Endodermal cell (in vitro differentiated cells): Measurements from ENCODE around the gene CAV1. TPM values are rescaled to one million over a fixed set of nuclear protein-coding genes. Genes with fewer than 3 reads are reported as not detected.

Experiments used
- DNase-seq: peaks from one replicate; pipeline ENCODE4 v3.0.0-alpha.2; 2017
- H3K27ac ChIP-seq: 2 replicates; pipeline ENCODE4 v1.5.1; 2013; ENCODE audit warnings: mild to moderate bottlenecking, low read depth, low read length, moderate library complexity
- H3K27me3 ChIP-seq: 2 replicates; pipeline ENCODE4 v1.6.1; 2013; ENCODE audit warnings: mild to moderate bottlenecking, low read length, moderate library complexity; ENCODE audit not compliant: insufficient read depth, control insufficient read depth, poor library complexity, severe bottlenecking
- H3K36me3 ChIP-seq: 2 replicates; pipeline ENCODE4 v1.7.0; 2013; ENCODE audit warnings: mild to moderate bottlenecking, low read length, moderate library complexity; ENCODE audit not compliant: control insufficient read depth, insufficient read depth
- H3K4me1 ChIP-seq: one replicate; pipeline ENCODE4 v1.7.0; 2013; ENCODE audit warnings: low read length; ENCODE audit not compliant: control insufficient read depth, insufficient read depth
- H3K4me3 ChIP-seq: 2 replicates; pipeline ENCODE4 v1.5.1; 2013; ENCODE audit warnings: mild to moderate bottlenecking, low read length, moderate library complexity
- H3K9ac ChIP-seq: 2 replicates; pipeline ENCODE4 v1.6.1; 2013; ENCODE audit warnings: mild to moderate bottlenecking, low read length, moderate library complexity; ENCODE audit not compliant: poor library complexity, severe bottlenecking; ENCODE audit errors: extremely low read depth
- H3K9me3 ChIP-seq: 2 replicates; pipeline ENCODE4 v1.6.1; 2013; ENCODE audit warnings: mild to moderate bottlenecking, low read length, moderate library complexity; ENCODE audit not compliant: control insufficient read depth
- H3K27ac Mint-ChIP-seq: 2 replicates; pipeline ENCODE4 v1.8.0; 2020; ENCODE audit warnings: mixed read lengths
- H3K27me3 Mint-ChIP-seq: 2 replicates; pipeline ENCODE4 v1.8.0; 2021; ENCODE audit warnings: mild to moderate bottlenecking, mixed read lengths; ENCODE audit not compliant: insufficient read depth
- H3K36me3 Mint-ChIP-seq: 2 replicates; pipeline ENCODE4 v1.8.0; 2020; ENCODE audit warnings: low read depth, mixed read lengths
- H3K4me1 Mint-ChIP-seq: 2 replicates; pipeline ENCODE4 v1.8.0; 2020; ENCODE audit warnings: mixed read lengths
- H3K4me3 Mint-ChIP-seq: 2 replicates; pipeline ENCODE4 v1.8.0; 2020; ENCODE audit warnings: mild to moderate bottlenecking, moderate library complexity, mixed read lengths
- H3K9me3 Mint-ChIP-seq: 2 replicates; pipeline ENCODE4 v1.8.0; 2020; ENCODE audit warnings: mild to moderate bottlenecking, mixed read lengths
- WGBS, 2 experiments: methylation state at CpG; one replicate each; pipeline versions ENCODE4 v1.1.5 to v1.1.7; 2013; ENCODE audit warnings: missing lambda C conversion rate in 2 of 2, mixed read lengths in 1 of 2; ENCODE audit not compliant: insufficient coverage in 1 of 2, insufficient read length in 1 of 2; 5-methylcytosine and 5-hydroxymethylcytosine counted together
- total RNA-seq, 2 donors: library from RNA; stranded (reverse); fragmentation: NEBNext Ultra II Directional in 1 of 2; extraction: Animal tissue kit (Norgen Biotek cat#: 25700) in 1 of 2; gene quantifications; 2 replicates in 1 of 2; 3 replicates in 1 of 2; pipeline ENCODE4 v1.2.1, GENCODE V29; 2021
- TF ChIP-seq, protein P1 (sequence below): fragments of 200-600 bp; sonication (generic); conservative IDR thresholded peaks from 2 replicates; pipeline ENCODE4 v1.5.0; 2021; ENCODE audit warnings: antibody characterized with exemption, mild to moderate bottlenecking

Gene CAV1
- total RNA-seq, 2 donors from 2014 or later: 4.9 to 8.8 TPM

DNA sequence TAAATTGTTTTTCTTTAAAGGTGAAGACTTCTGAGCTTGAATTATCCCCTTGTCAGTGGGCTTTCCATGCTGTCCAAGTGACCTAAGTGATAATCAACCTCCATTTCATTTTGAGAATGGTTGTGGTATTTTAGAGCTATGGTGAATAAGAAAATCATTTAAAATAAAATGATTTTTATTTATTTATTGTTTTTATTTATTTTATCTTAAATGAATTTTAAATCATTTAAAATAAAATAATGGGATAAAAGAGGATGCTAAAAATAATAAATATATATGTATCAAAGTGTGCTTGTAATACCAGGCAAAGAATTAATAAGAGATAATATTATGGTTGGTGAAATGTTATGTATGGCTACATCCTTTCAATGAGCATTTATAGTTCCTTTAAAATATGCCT is 24.5 kb downstream of the CAV1 start:
- Histone ChIP-seq H3K27me3 (no peaks in the 10 kb centered on the region), H3K9ac (no peak overlapping the region), H3K27ac (no peak overlapping the region), H3K4me3 (no peak overlapping the region), H3K9me3 (no peaks in the 10 kb centered on the region), H3K36me3 (no peaks in the 10 kb centered on the region), H3K4me1 (no peaks in the 10 kb centered on the region)
- no peak for DNase-seq
- Mint-ChIP-seq H3K27me3 (no peaks in the 10 kb centered on the region), H3K36me3 (no peaks in the 10 kb centered on the region), H3K4me3 (no peak overlapping the region), H3K9me3 (no peaks in the 10 kb centered on the region), H3K4me1 (no peaks in the 10 kb centered on the region), H3K27ac (no peak overlapping the region)
- TF ChIP-seq, protein P1, sequence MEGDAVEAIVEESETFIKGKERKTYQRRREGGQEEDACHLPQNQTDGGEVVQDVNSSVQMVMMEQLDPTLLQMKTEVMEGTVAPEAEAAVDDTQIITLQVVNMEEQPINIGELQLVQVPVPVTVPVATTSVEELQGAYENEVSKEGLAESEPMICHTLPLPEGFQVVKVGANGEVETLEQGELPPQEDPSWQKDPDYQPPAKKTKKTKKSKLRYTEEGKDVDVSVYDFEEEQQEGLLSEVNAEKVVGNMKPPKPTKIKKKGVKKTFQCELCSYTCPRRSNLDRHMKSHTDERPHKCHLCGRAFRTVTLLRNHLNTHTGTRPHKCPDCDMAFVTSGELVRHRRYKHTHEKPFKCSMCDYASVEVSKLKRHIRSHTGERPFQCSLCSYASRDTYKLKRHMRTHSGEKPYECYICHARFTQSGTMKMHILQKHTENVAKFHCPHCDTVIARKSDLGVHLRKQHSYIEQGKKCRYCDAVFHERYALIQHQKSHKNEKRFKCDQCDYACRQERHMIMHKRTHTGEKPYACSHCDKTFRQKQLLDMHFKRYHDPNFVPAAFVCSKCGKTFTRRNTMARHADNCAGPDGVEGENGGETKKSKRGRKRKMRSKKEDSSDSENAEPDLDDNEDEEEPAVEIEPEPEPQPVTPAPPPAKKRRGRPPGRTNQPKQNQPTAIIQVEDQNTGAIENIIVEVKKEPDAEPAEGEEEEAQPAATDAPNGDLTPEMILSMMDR: no peak

DNA sequence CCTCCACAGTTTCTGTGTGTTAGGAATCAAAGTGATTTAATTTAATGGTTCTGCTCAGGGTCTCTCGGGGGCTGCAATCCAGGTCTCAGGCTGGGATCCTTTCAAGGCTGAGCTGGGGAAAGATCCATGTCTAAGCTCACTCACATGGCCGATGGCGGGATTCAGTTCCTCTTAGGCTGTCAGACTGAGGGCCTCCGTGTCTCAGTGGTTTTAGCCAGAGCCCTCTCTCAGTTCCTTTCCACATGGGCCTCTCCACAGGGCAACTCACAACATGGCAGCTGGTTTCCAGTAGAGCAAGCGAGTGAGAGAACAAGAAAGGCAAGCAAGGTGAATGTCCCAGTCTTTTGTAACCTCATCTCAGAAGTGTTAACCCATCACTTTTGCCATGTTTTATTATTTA is 26.9 kb downstream of the CAV1 start:
- H3K4me1 Mint-ChIP-seq: no peaks in the 10 kb centered on the region
- H3K36me3 Mint-ChIP-seq: no peaks in the 10 kb centered on the region
- Histone ChIP-seq H3K4me3 (no peak overlapping the region), H3K9ac (no peak overlapping the region), H3K9me3 (no peaks in the 10 kb centered on the region), H3K36me3 (no peaks in the 10 kb centered on the region), H3K27ac (no peak overlapping the region), H3K27me3 (no peaks in the 10 kb centered on the region), H3K4me1 (no peaks in the 10 kb centered on the region)
- no peak for DNase-seq
- H3K4me3 Mint-ChIP-seq: no peak overlapping the region
- H3K27me3 Mint-ChIP-seq: no peaks in the 10 kb centered on the region
- WGBS, 2 experiments: 90 to 97% methylated on average over 3 to 5 of the region's 5 CpGs
- no peak overlapping the region for H3K27ac Mint-ChIP-seq
- TF ChIP-seq, protein P1: no peak
- no peaks in the 10 kb centered on the region for H3K9me3 Mint-ChIP-seq

DNA sequence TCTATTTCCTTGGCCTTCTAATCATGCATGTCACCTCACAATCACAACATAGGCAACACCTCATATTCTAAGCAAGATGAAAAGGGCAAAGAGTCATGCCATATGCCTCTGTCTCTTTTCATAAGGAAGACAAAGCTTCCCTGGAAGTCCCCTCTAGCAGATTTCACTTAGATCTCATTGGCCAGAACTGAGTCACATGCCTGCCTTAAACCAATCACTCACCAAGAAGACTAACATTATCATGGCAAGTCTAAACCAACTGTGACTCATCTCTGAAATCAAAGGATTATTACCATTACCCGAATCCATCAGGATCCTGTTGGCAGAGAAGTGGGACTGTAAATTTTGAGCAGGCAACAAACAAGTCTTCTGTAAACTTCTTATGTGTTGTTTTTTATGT is 27.8 kb downstream of the CAV1 start:
- TF ChIP-seq, protein P1: no peak
- Histone ChIP-seq H3K27ac (no peak overlapping the region), H3K4me3 (no peak overlapping the region), H3K9ac (no peak overlapping the region), H3K9me3 (no peaks in the 10 kb centered on the region), H3K27me3 (no peaks in the 10 kb centered on the region), H3K36me3 (no peaks in the 10 kb centered on the region), H3K4me1 (no peaks in the 10 kb centered on the region)
- WGBS, 2 experiments: 92% methylated on average over 1 of the region's 1 CpG; no CpG with 5 or more reads in 1 of the 2 experiments
- no peak overlapping the region for H3K4me3 Mint-ChIP-seq
- H3K36me3 Mint-ChIP-seq: no peaks in the 10 kb centered on the region
- H3K27me3 Mint-ChIP-seq: no peaks in the 10 kb centered on the region
- H3K27ac Mint-ChIP-seq: no peak overlapping the region
- H3K4me1 Mint-ChIP-seq: peaks cover under 1% of the 10 kb centered on the region
- DNase-seq: no peak
- H3K9me3 Mint-ChIP-seq: no peaks in the 10 kb centered on the region
